Left lung (tissue), 14 donors: ENCODE data around the gene PFN4. TPM values are rescaled to one million over a fixed set of nuclear protein-coding genes. Genes with fewer than 3 reads are reported as not detected.

Source experiments
- ATAC-seq: fragments of 200-7000 bp; cut with Tn5 transposase; one replicate; pipeline ENCODE4 v1.9.1; 2020; ENCODE audit warnings: moderate library complexity
- DNase-seq, 4 donors: peaks; one replicate each; pipeline ENCODE4 v3.0.0-alpha.2; 2013 to 2020
- H3K27ac ChIP-seq, 2 donors: fragments of 200-600 bp; sonication (generic) in 1 of 2; one replicate each; pipeline versions ENCODE4 v1.5.0 to v1.8.0; 2020 to 2021
- H3K27me3 ChIP-seq, 2 donors: fragments of 200-600 bp; sonication (generic) in 1 of 2; one replicate each; pipeline versions ENCODE4 v1.5.0 to v1.8.0; 2020 to 2021
- H3K36me3 ChIP-seq, 2 donors: fragments of 200-600 bp; sonication (generic) in 1 of 2; one replicate each; pipeline versions ENCODE4 v1.5.0 to v1.8.0; 2020 to 2021
- H3K4me1 ChIP-seq, 2 donors: fragments of 200-600 bp; one replicate each; pipeline ENCODE4 v1.8.0; 2021
- H3K4me3 ChIP-seq, 2 donors: fragments of 200-600 bp; sonication (generic) in 1 of 2; one replicate each; pipeline versions ENCODE4 v1.5.0 to v1.8.0; 2020 to 2021; ENCODE audit warnings: mild to moderate bottlenecking in 1 of 2
- H3K9me3 ChIP-seq, 2 donors: fragments of 200-600 bp; sonication (generic) in 1 of 2; one replicate each; pipeline versions ENCODE4 v1.5.0 to v1.8.0; 2020 to 2021
- intact Hi-C, 2 donors: fragments of 100-400 bp; cut with DNase I; formaldehyde crosslinking; loops; one replicate each; pipeline versions ENCODE4 v1.11.2 to v1.14.2; 2022
- long read RNA-seq, 12 donors: library from polyadenylated mRNA in 2 of 12; unstranded in 2 of 12; transcript quantifications; one replicate each; pipeline ENCODE4 v2.0.0 and lab custom pipeline, GENCODE V29; 2019 to 2026
- polyA plus RNA-seq, 6 donors: library from polyadenylated mRNA; unstranded; fragments of 120-200 nt; gene quantifications; one replicate each; pipeline ENCODE4 v1.2.1, GENCODE V29; 2013; ENCODE audit not compliant: insufficient read length in 6 of 6
- total RNA-seq, 2 donors: library from RNA; stranded (reverse); fragmentation: NEBNext Ultra II Directional; extraction: Animal tissue kit (Norgen Biotek cat#: 25700); gene quantifications; one replicate each; pipeline ENCODE4 v1.2.1, GENCODE V29; 2021
- TF ChIP-seq, protein P1 (sequence below), 2 donors: fragments of 200-600 bp; sonication (generic) in 1 of 2; IDR thresholded peaks; one replicate each; pipeline versions ENCODE4 v1.5.0 to v1.8.0; 2021; ENCODE audit warnings: antibody characterized with exemption in 2 of 2
- donor health status: DM: no; HTN: yes; CAD: no.
- donor health status: DM: no; HTN: no; CAD: no.

PFN4 gene, protein sequence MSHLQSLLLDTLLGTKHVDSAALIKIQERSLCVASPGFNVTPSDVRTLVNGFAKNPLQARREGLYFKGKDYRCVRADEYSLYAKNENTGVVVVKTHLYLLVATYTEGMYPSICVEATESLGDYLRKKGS
- total RNA-seq (1 to 10 TPM in 1 of 2 donors, under 1 TPM in 1; 0.29 to 1.3 TPM), polyA plus RNA-seq (1 to 10 TPM; 2.2 to 3.9 (median 2.8) TPM)
- long read RNA-seq, donor 1, partial matches to known transcripts, result 0 of 1 reads
- long read RNA-seq, donor 1, other reads (novel, unspliced or antisense), result 0 of 1 reads
- long read RNA-seq, donor 2, result 0 reads
- long read RNA-seq, donor 3, result 0 reads
- long read RNA-seq, donor 4, partial matches to known transcripts, result 0 of 2 reads
- long read RNA-seq, donor 4, other reads (novel, unspliced or antisense), result 1 of 2 reads
- long read RNA-seq, donor 5, result 0 reads
- long read RNA-seq, donor 6, result 0 reads
- long read RNA-seq, donor 7, result 0 reads
- long read RNA-seq, donor 8, result 0 reads
- long read RNA-seq, donor 9, result 0 reads
- long read RNA-seq, donor 10, partial matches to known transcripts, result 0 of 1 reads
- long read RNA-seq, donor 10, other reads (novel, unspliced or antisense), result 0 of 1 reads
- long read RNA-seq, donor 11, result 0 reads
- long read RNA-seq, donor 12, result 0 reads

DNA sequence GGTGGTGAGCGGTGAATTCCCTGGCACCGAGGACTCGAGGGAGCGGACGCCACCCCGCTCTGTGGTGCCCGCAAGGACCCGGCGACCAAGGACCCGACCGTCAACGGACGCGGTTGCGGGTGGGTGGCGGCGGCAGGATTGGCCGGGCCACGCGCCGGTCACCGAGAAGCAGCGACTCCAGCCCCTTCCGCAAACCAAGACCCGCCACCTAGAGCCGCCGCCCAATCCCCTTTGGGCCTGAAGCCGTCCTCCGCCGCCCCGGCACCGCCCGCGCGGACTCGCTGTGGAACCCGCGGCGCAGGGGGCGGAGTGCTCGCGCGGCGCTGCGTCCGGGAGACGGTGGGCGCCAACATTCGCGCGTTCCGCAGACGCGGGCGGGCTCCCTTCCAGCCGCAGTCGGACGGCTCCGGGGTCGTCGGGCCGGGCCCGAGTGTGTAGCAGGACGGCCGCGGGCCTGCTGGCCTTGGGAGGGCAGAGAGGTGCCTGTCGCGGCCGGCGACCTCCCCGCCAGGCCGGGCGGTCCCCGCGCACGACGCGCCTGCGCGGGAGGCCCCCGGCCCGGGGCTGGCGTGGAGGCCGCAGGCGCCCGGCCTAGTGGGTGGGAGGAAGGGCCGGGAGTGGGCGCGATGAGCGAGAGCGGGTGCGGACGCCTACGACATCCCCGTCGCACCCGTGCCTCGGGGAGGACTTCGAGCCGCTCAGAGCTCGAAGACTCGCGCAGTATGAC lies at the start of gene PFN4, which contains the start of gene FAM228B:
PFN4 (minus strand) TSS at position 140 of the 727 bp plus-strand sequence. CDS start 799 bp downstream, outside the sequence.
FAM228B (plus strand) TSS at position 275 of the 727 bp plus-strand sequence. CDS start 893 bp downstream, outside the sequence.
- Histone ChIP-seq H3K36me3 (no peaks in the 10 kb centered on the region), H3K4me3 (peak within 1 kb of the TSS; percentile 58 to 61), H3K9me3 (no peaks in the 10 kb centered on the region), H3K4me1 (peaks cover 4 to 19% of the 10 kb centered on the region in 2 donors), H3K27ac (peak within 1 kb of the TSS; percentile 87 to 93), H3K27me3 (no peaks in the 10 kb centered on the region)
- TF ChIP-seq, protein P1, sequence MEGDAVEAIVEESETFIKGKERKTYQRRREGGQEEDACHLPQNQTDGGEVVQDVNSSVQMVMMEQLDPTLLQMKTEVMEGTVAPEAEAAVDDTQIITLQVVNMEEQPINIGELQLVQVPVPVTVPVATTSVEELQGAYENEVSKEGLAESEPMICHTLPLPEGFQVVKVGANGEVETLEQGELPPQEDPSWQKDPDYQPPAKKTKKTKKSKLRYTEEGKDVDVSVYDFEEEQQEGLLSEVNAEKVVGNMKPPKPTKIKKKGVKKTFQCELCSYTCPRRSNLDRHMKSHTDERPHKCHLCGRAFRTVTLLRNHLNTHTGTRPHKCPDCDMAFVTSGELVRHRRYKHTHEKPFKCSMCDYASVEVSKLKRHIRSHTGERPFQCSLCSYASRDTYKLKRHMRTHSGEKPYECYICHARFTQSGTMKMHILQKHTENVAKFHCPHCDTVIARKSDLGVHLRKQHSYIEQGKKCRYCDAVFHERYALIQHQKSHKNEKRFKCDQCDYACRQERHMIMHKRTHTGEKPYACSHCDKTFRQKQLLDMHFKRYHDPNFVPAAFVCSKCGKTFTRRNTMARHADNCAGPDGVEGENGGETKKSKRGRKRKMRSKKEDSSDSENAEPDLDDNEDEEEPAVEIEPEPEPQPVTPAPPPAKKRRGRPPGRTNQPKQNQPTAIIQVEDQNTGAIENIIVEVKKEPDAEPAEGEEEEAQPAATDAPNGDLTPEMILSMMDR (IDR thresholded peaks at IDR 0.05), result no peak
- ATAC-seq, result peak; percentile 98
- peak; percentile 79 to 97 (median 92) for DNase-seq
- intact Hi-C loops, result no loop called here

DNA sequence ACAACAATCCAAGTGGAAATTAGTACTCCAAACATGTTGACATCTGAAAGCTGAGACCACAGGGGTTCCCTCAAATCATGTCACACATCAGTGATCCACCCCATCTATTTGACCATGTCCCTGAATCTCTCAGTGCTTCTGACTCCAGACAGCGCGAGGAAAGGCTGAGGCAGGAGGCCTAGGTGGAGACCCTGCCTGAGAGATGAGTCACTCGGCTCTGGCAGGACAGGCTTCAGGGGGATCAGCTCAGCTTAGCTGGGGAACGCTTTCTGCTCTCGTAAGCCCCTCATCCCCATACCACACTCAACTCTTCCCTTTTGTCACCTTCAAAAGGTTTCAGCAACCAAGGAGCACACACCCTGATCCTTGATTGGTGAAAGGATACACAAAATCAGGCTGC lies 45.9 kb upstream of the PFN4 start:
- H3K27ac ChIP-seq, result no peak overlapping the region
- H3K27me3 ChIP-seq, result no peaks in the 10 kb centered on the region
- TF ChIP-seq, protein P1 (IDR thresholded peaks at IDR 0.05), result no peak
- DNase-seq, result no peak
- ATAC-seq, result no peak
- no peaks in the 10 kb centered on the region for H3K9me3 ChIP-seq
- H3K36me3 ChIP-seq, result no peaks in the 10 kb centered on the region
- H3K4me1 ChIP-seq, result no peaks in the 10 kb centered on the region
- intact Hi-C loops, result no loop called here
- H3K4me3 ChIP-seq, result no peak overlapping the region

DNA sequence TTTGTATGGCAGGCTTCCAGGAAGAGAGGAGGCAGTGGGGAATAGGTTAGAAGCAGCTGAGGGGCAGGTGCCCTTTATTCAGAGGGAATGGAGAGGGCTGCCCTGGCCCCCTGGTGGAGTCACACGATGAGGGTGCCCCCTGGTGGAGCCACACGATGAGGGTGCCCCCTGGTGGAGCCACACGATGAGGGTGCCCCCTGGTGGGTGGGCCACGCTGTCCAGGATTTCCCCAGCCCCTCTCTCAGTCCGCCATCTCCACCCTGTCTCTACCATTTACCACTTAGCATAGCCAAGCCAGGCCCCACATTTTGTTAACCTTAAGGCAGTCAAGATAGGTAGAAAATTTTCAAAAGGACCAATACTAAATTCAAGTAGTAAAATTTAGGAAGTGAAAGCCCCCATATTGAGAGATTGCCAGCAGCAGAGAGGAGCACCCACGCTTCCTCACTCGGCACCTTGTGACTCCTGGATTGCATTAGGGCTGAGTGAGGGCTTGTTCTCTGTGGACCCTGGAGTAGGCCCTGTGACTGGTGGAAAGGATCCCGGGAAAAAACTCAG lies 41.4 kb upstream of the PFN4 start:
- peak; percentile 73 for ATAC-seq
- H3K27ac ChIP-seq, result no peak overlapping the region
- H3K9me3 ChIP-seq, result no peaks in the 10 kb centered on the region
- H3K27me3 ChIP-seq, result no peaks in the 10 kb centered on the region
- H3K4me3 ChIP-seq, result no peak overlapping the region
- no peaks in the 10 kb centered on the region for H3K36me3 ChIP-seq
- peak in 2 of 4 donors; percentile 40 to 76 for DNase-seq
- no peaks in the 10 kb centered on the region for H3K4me1 ChIP-seq
- intact Hi-C loops, result no loop called here
- TF ChIP-seq, protein P1 (IDR thresholded peaks at IDR 0.05), result peak; percentile 34 to 37

DNA sequence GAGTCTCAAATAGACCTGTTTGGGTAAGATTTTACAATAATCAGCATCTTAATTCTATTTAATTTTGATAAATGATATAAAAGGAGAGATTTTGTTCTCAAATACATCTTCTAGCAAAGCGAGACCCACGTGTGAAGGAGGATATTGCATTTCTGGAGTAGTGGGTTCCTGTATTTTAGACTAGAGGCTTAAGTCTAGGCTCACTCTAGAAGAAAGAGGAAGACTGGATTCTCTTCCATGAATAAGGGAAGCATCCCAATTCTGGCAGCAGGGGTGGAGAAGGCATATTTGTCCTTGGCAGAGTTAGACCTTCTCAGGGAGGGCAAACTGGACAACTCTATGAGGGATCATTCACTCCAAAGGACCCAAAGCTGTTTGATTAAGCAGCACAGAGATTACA lies 40.5 kb upstream of the PFN4 start:
- H3K4me3 ChIP-seq, result no peak overlapping the region
- H3K4me1 ChIP-seq, result no peaks in the 10 kb centered on the region
- DNase-seq, result no peak
- TF ChIP-seq, protein P1 (IDR thresholded peaks at IDR 0.05), result no peak
- no peaks in the 10 kb centered on the region for H3K36me3 ChIP-seq
- H3K9me3 ChIP-seq, result no peaks in the 10 kb centered on the region
- no peak for ATAC-seq
- intact Hi-C loops, result no loop called here
- H3K27me3 ChIP-seq, result no peaks in the 10 kb centered on the region
- no peak overlapping the region for H3K27ac ChIP-seq
